Measurements from ENCODE around the gene SNRPD1.
A peak's percentile ranks its signal among the peaks of the same experiment; 100 is the strongest.
"Not testable (repeated sequence)": the region's sequence is repeated elsewhere in the genome, so short reads cannot be mapped to it uniquely, and the experiment has no call there.

Gene SNRPD1

DNA sequence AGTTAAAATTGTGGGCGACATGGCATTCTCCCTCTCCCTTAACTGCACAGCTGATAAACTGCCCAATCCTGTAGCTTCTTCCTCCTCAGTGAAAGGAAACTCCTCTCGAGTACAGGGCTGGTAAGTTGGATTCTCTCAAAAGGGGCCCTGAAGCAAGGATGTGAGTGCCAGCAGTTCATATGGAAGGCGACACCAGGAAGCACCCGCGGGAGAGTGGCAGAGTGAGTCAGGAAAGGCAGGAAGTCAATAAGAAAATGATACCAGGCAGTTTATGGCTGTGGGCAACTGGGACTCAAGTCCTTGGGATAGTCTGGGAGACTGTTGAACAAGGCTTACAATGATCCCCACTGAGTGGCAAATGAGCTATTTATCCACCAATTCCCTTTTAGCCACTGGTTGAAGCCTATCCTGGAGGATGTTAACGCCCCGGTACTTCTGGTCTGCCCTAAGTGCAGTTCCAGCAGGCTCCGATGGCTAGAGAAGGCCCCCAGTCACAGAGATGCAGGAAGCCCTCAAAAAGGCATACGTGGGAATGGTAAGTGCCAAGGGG is 57.7 kb downstream of the SNRPD1 start:
- Histone ChIP-seq H3K27ac (ENCODE audit: low read depth, low read length) (no peak overlapping the region), H3K27me3 (ENCODE audit: control insufficient read depth in 5 of 5, insufficient read depth in 4 of 5, low read length in 5 of 5) (no peaks in the 10 kb centered on the region), H3K4me1 (ENCODE audit: control insufficient read depth in 5 of 5, insufficient read depth in 5 of 5, low read length in 5 of 5) (peaks cover 0 to 6% (median 0%) of the 10 kb centered on the region in 5 donors), H3K9ac (ENCODE audit: low read length in 5 of 5) (no peak overlapping the region), H3K9me3 (ENCODE audit: control insufficient read depth in 5 of 5, low read length in 5 of 5) (no peaks in the 10 kb centered on the region), H3K36me3 (ENCODE audit: control insufficient read depth in 5 of 5, insufficient read depth in 5 of 5, low read length in 5 of 5) (peaks cover 0 to 9% (median 0%) of the 10 kb centered on the region in 5 donors), H3K4me3 (ENCODE audit: low read depth in 1 of 5, low read length in 5 of 5) (no peak overlapping the region)

DNA sequence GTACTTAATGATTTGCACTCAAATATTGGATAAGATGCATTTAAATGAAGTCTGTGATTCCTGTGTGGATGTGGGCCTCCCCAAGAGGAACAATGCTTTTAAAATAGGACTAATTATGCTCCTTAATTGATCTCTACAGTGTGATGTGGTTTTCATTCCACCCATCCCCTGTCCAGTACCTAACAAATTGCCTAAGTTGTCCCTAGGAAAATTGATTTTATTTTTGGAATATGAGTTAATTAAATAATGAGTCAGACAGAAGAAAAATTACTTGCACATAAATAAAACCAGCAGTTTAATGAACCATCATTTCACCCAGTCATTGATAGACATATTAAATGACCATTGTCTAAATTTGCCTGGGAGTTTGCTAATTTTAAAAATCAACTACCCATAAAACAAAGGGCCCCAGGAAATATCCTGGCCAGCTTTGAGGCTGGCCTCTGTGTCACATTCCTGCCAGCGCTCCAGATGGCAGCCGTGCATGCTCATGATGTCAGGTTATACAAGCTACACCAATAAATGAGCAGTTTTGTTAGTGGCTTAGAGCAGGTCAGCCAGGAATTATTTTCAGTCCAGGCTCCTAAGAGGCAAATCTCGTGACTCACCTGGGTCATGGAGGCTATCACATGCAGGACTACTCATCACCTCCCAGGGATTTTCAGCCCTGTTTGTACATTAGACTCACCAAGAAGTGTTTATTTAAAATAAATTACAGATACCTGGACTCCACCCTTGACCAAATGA is 60.6 kb downstream of the SNRPD1 start:
- peaks cover 0 to 9% (median 0%) of the 10 kb centered on the region in 5 donors for H3K36me3 ChIP-seq (ENCODE audit: control insufficient read depth in 5 of 5, insufficient read depth in 5 of 5, low read length in 5 of 5)
- no peaks in the 10 kb centered on the region for H3K9me3 ChIP-seq (ENCODE audit: control insufficient read depth in 5 of 5, low read length in 5 of 5)
- no peak overlapping the region for H3K9ac ChIP-seq (ENCODE audit: low read length in 5 of 5)
- H3K27ac ChIP-seq (ENCODE audit: low read depth, low read length): no peak overlapping the region
- H3K27me3 ChIP-seq (ENCODE audit: control insufficient read depth in 5 of 5, insufficient read depth in 4 of 5, low read length in 5 of 5): no peaks in the 10 kb centered on the region
- no peak overlapping the region for H3K4me3 ChIP-seq (ENCODE audit: low read depth in 1 of 5, low read length in 5 of 5)
- peaks cover 0 to 6% (median 0%) of the 10 kb centered on the region in 5 donors for H3K4me1 ChIP-seq (ENCODE audit: control insufficient read depth in 5 of 5, insufficient read depth in 5 of 5, low read length in 5 of 5)

DNA sequence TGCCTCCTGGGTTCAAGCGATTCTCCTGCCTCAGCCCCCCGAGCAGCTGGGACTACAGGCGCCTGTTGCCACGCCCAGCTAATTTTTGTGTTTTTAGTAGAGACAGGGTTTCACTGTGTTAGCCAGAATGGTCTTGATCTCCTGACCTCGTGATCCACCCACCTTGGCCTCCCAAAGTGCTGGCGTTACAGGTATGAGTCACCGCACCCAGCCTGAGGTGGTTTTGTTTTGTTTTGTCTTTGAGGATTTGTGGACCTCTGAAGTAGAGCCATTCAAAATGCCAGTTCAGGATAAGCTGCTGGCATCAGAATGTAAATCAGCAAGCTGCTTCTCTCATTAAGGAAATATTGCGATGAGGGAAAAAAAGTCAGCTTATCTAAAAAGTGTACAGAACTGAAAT is 63.2 kb downstream of the SNRPD1 start:
- H3K27me3 ChIP-seq (ENCODE audit: control insufficient read depth in 5 of 5, insufficient read depth in 4 of 5, low read length in 5 of 5); H3K4me3 ChIP-seq (ENCODE audit: low read depth in 1 of 5, low read length in 5 of 5); H3K36me3 ChIP-seq (ENCODE audit: control insufficient read depth in 5 of 5, insufficient read depth in 5 of 5, low read length in 5 of 5); H3K27ac ChIP-seq (ENCODE audit: low read depth, low read length); H3K4me1 ChIP-seq (ENCODE audit: control insufficient read depth in 5 of 5, insufficient read depth in 5 of 5, low read length in 5 of 5); H3K9ac ChIP-seq (ENCODE audit: low read length in 5 of 5); H3K9me3 ChIP-seq (ENCODE audit: control insufficient read depth in 5 of 5, low read length in 5 of 5): not testable (repeated sequence)

DNA sequence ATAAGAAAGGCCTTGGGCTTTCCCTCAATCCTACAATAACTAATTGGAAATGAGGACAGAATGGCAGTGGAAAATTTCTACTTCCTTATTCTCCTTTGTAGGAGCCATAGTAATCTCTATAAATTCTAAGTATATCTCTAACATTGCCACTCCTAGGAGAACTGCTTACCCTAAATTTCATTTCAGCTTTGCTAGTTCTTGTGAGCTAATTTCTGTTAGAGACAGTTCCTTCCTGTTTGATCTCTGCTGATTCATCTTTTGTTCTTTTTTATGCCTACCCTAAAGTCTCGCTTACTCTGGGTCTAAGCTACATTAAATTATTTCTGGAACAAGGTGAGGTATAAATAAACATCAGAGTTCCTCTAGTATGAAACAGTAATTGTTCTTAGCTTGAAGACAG is 66.7 kb downstream of the SNRPD1 start:
- no peak overlapping the region for H3K9ac ChIP-seq (ENCODE audit: low read length in 5 of 5)
- H3K9me3 ChIP-seq (ENCODE audit: control insufficient read depth in 5 of 5, low read length in 5 of 5): no peaks in the 10 kb centered on the region
- H3K4me1 ChIP-seq (ENCODE audit: control insufficient read depth in 5 of 5, insufficient read depth in 5 of 5, low read length in 5 of 5): peaks cover 0 to 13% (median 9%) of the 10 kb centered on the region in 5 donors
- no peak overlapping the region for H3K27ac ChIP-seq (ENCODE audit: low read depth, low read length)
- no peak overlapping the region for H3K4me3 ChIP-seq (ENCODE audit: low read depth in 1 of 5, low read length in 5 of 5)
- H3K27me3 ChIP-seq (ENCODE audit: control insufficient read depth in 5 of 5, insufficient read depth in 4 of 5, low read length in 5 of 5): no peaks in the 10 kb centered on the region
- H3K36me3 ChIP-seq (ENCODE audit: control insufficient read depth in 5 of 5, insufficient read depth in 5 of 5, low read length in 5 of 5): no peaks in the 10 kb centered on the region

DNA sequence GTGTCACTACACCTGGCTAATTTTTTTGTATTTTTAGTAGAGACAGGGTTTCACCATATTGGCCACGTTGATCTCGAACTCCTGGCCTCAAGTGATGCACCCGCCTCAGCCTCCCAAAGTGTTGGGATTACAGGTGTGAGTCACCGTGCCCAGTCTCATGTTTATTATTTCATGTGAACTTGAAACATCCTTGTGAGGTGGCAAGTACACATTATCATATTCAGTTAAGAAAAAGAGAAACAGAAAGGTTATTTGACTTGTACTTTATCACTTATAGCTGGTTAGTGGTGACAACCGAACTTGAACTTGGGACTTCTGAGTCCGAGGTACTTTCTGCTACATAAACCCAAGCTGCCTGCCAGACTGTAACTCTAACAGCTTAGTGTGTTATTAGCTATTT is 68.0 kb downstream of the SNRPD1 start:
- Histone ChIP-seq H3K9ac (ENCODE audit: low read length in 5 of 5) (no peak overlapping the region), H3K27ac (ENCODE audit: low read depth, low read length) (no peak overlapping the region), H3K36me3 (ENCODE audit: control insufficient read depth in 5 of 5, insufficient read depth in 5 of 5, low read length in 5 of 5) (no peaks in the 10 kb centered on the region), H3K27me3 (ENCODE audit: control insufficient read depth in 5 of 5, insufficient read depth in 4 of 5, low read length in 5 of 5) (no peaks in the 10 kb centered on the region), H3K4me1 (ENCODE audit: control insufficient read depth in 5 of 5, insufficient read depth in 5 of 5, low read length in 5 of 5) (peaks cover 0 to 13% (median 9%) of the 10 kb centered on the region in 5 donors), H3K4me3 (ENCODE audit: low read depth in 1 of 5, low read length in 5 of 5) (no peak overlapping the region), H3K9me3 (ENCODE audit: control insufficient read depth in 5 of 5, low read length in 5 of 5) (no peaks in the 10 kb centered on the region)

DNA sequence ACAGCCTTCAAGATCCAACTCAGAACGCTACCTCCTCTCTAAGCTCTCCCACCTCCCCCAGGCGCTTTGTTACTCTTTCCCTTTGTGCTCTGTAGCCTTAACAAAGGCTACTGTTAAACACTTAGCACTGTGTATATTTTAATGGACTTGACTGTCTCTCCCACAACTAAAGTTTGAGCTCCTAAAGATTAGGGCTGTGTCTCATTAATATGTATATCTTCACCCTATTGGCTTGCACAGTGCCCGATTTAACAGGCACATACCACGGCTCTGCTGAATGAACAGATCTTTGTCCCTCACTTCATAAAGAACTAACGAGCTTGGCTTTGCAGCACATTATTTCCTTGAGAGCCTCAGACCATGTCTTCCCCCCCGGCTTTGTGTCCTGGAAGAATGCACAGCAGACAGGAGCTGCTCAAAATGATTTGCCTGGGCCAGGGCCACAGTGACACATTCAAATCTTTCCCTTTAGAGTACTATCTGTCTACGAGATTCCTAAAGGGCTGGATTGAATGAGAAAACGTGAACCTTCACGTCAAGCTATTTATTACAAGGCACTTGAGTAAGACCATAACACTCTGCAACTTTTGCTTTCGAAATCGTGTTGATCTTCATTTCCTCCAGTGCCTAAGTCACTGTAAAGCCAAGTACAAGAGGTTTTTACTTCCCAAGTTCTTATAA is 70.4 kb downstream of the SNRPD1 start:
- no peaks in the 10 kb centered on the region for H3K36me3 ChIP-seq (ENCODE audit: control insufficient read depth in 5 of 5, insufficient read depth in 5 of 5, low read length in 5 of 5)
- peak overlapping the region; percentile 56 to 74 (median 61) for H3K4me3 ChIP-seq (ENCODE audit: low read depth in 1 of 5, low read length in 5 of 5)
- H3K27ac ChIP-seq (ENCODE audit: low read depth, low read length): peak overlapping the region; percentile 68
- peak overlapping the region; percentile 9 to 67 (median 65) for H3K9ac ChIP-seq (ENCODE audit: low read length in 5 of 5)
- peaks cover 0 to 31% (median 25%) of the 10 kb centered on the region in 5 donors for H3K4me1 ChIP-seq (ENCODE audit: control insufficient read depth in 5 of 5, insufficient read depth in 5 of 5, low read length in 5 of 5)
- H3K27me3 ChIP-seq (ENCODE audit: control insufficient read depth in 5 of 5, insufficient read depth in 4 of 5, low read length in 5 of 5): no peaks in the 10 kb centered on the region
- H3K9me3 ChIP-seq (ENCODE audit: control insufficient read depth in 5 of 5, low read length in 5 of 5): no peaks in the 10 kb centered on the region

Data from subcutaneous abdominal adipose tissue (tissue), 5 donors.